AG10803 (cell line): Measurements from ENCODE around the gene TRIM59.
A peak's percentile ranks its signal among the peaks of the same experiment; 100 is the strongest.

Experiments used
- DNase-seq: peaks from one replicate; pipeline ENCODE4 v3.0.0; 2010; ENCODE audit warnings: low read depth
- H3K4me3 ChIP-seq: 2 replicates; pipeline ENCODE4 v1.5.1; 2011; ENCODE audit warnings: mild to moderate bottlenecking, low read length, control low read depth
- TF ChIP-seq, protein P1 (sequence below): conservative IDR thresholded peaks from 2 replicates; pipeline ENCODE4 v1.5.1; 2011; ENCODE audit warnings: mild to moderate bottlenecking, low read length, control low read depth, inconsistent platforms

Gene TRIM59

DNA sequence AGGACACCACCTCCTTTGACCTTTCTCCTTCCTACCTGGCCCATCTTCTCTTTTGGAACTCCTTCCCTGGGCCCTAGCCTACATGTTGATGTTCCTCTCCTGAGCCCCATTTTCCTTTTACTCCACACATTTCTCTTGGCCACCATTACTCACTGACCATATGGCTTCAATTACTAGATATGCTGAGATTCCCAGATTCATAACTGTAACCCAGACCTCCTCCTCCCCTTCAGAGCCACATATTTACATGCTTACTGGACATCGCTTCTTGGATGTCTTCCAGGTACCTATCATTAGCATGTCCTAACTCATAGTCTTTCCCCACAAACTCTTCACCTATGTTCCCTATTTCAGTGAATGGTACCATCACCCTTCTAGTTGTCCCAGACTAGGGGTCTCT is 24.4 kb upstream of the TRIM59 start:
- TF ChIP-seq, protein P1, sequence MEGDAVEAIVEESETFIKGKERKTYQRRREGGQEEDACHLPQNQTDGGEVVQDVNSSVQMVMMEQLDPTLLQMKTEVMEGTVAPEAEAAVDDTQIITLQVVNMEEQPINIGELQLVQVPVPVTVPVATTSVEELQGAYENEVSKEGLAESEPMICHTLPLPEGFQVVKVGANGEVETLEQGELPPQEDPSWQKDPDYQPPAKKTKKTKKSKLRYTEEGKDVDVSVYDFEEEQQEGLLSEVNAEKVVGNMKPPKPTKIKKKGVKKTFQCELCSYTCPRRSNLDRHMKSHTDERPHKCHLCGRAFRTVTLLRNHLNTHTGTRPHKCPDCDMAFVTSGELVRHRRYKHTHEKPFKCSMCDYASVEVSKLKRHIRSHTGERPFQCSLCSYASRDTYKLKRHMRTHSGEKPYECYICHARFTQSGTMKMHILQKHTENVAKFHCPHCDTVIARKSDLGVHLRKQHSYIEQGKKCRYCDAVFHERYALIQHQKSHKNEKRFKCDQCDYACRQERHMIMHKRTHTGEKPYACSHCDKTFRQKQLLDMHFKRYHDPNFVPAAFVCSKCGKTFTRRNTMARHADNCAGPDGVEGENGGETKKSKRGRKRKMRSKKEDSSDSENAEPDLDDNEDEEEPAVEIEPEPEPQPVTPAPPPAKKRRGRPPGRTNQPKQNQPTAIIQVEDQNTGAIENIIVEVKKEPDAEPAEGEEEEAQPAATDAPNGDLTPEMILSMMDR, result no peak
- DNase-seq, result peak; percentile 98
- no peak overlapping the region for H3K4me3 ChIP-seq

DNA sequence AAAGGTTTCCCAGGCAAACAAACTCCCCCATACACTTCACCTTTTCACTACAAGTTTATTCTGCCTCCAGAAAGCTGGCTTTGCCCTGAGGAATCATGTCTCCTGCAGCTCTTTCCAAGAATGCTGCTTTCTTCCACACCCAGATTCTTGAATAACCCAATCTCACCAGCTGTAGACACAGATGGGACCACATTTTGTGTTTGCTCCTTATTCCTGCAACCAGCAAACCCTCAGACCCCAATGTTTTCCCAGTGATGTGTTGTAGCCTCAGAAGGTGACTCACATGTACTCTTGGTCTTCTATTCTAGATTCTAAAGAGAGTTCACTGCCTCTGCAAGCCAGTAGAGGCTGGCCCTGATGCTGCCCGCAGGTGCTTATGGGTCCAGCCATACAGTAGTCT is 23.6 kb upstream of the TRIM59 start:
- H3K4me3 ChIP-seq, result no peak overlapping the region
- peak; percentile 98 for DNase-seq
- TF ChIP-seq, protein P1, result peak; percentile 39; the same call in 1 of the 2 replicates

GRCh38 chr3:160472344-160472743 is 22.8 kb upstream of the TRIM59 start:
- TF ChIP-seq, protein P1, result no peak
- no peak for DNase-seq
- H3K4me3 ChIP-seq, result no peak overlapping the region

DNA sequence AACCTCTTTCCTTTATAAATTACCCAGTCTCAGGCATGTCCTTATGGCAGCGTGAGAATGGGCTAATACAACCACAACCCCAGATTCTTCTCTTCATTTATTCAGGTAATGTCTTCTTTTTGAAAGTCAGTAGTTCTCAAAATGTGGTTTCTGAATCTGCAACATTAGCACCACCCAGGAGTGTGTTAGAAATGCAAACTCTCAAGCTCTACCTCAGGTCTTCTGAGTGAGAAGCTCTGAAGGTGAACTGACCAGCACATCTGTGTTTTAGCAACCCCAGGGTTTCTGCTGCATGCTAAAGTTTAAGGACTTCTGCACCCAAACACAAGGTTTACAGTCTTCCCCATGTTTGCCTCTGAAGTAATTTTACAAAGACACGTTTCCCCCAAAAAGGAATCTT is 22.3 kb upstream of the TRIM59 start:
- TF ChIP-seq, protein P1, result no peak
- H3K4me3 ChIP-seq, result no peak overlapping the region
- no peak for DNase-seq

DNA sequence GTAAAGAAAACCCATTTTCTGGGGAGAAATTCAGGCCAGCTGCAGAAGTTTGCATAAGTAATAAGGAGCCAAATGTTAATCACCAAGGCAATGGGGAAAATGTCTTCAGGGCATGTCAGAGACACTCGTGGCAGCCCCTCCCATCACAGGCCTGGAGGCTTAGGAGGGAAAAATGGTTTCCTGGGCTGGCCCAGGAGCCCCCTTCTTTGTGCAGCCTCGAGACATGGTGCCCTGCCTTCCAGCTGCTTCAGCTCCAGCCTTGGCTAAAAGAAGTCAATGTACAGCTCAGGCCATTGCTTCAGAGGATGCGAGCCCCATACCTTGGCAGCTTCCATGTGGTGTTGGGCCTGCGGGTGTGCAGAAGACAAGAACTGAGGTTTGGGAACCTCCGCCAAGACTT is 20.6 kb upstream of the TRIM59 start:
- no peak for DNase-seq
- TF ChIP-seq, protein P1, result no peak
- H3K4me3 ChIP-seq, result no peak overlapping the region

- H3K4me3 ChIP-seq, result no peak overlapping the region
- TF ChIP-seq, protein P1, result no peak
- DNase-seq, result no peak
Measured at GRCh38 chr3:160464971-160465370, 15.4 kb upstream of the TRIM59 start.

- DNase-seq, result no peak
- TF ChIP-seq, protein P1, result no peak
- no peak overlapping the region for H3K4me3 ChIP-seq
Measured at GRCh38 chr3:160464321-160464720, 14.7 kb upstream of the TRIM59 start.
